Trophoblast cell (in vitro differentiated cells and primary cell): ENCODE results near the gene TRIM29.

Experiments used
- DNase-seq, 2 donors: peaks; one replicate each; pipeline ENCODE4 v3.0.0-alpha.2; 2016
- H2AFZ ChIP-seq: 2 replicates; pipeline ENCODE4 v1.6.1; 2013; ENCODE audit warnings: low read length, moderate library complexity, mild to moderate bottlenecking; ENCODE audit not compliant: insufficient read depth, poor library complexity
- H2AK5ac ChIP-seq: 2 replicates; pipeline ENCODE4 v1.6.1; 2013; ENCODE audit warnings: mild to moderate bottlenecking, low read length
- H2BK120ac ChIP-seq: 2 replicates; pipeline ENCODE4 v1.6.1; 2013; ENCODE audit warnings: low read length, mild to moderate bottlenecking, moderate library complexity; ENCODE audit not compliant: insufficient read depth, poor library complexity
- H2BK12ac ChIP-seq: 2 replicates; pipeline ENCODE4 v1.6.1; 2013; ENCODE audit warnings: mild to moderate bottlenecking, low read length, moderate library complexity
- H2BK5ac ChIP-seq: 2 replicates; pipeline ENCODE4 v1.6.1; 2013; ENCODE audit warnings: low read length, low read depth, moderate library complexity, mild to moderate bottlenecking; ENCODE audit not compliant: poor library complexity
- H3K14ac ChIP-seq: 2 replicates; pipeline ENCODE4 v1.6.1; 2013; ENCODE audit warnings: mild to moderate bottlenecking, low read length
- H3K18ac ChIP-seq: 2 replicates; pipeline ENCODE4 v1.6.1; 2013; ENCODE audit warnings: mild to moderate bottlenecking, low read length
- H3K23ac ChIP-seq: 2 replicates; pipeline ENCODE4 v1.6.1; 2013; ENCODE audit warnings: low read length
- H3K27ac ChIP-seq: 2 replicates; pipeline ENCODE4 v1.5.1; 2013; ENCODE audit warnings: low read depth, mild to moderate bottlenecking, inconsistent platforms, low read length, moderate library complexity
- H3K27me3 ChIP-seq: 2 replicates; pipeline ENCODE4 v1.6.1; 2013; ENCODE audit warnings: inconsistent platforms, mild to moderate bottlenecking, low read length, moderate library complexity; ENCODE audit not compliant: insufficient read depth
- H3K36me3 ChIP-seq, 2 experiments: 1 replicate in 1 of 2; 2 replicates in 1 of 2; pipeline ENCODE4 v1.6.1; 2013; ENCODE audit warnings: low read length in 2 of 2, mild to moderate bottlenecking in 2 of 2, moderate library complexity in 1 of 2; ENCODE audit not compliant: insufficient read depth in 2 of 2, control insufficient read depth in 1 of 2
- H3K4ac ChIP-seq: 2 replicates; pipeline ENCODE4 v1.6.1; 2013; ENCODE audit warnings: low read depth, mild to moderate bottlenecking, low read length, moderate library complexity
- H3K4me1 ChIP-seq, 2 experiments: 1 replicate in 1 of 2; 2 replicates in 1 of 2; pipeline ENCODE4 v1.6.1; 2013; ENCODE audit warnings: low read length in 2 of 2, mild to moderate bottlenecking in 2 of 2, moderate library complexity in 1 of 2; ENCODE audit not compliant: insufficient read depth in 2 of 2, control insufficient read depth in 1 of 2
- H3K4me2 ChIP-seq: 2 replicates; pipeline ENCODE4 v1.6.1; 2013; ENCODE audit warnings: inconsistent platforms, mild to moderate bottlenecking, low read length, moderate library complexity
- H3K4me3 ChIP-seq: 2 replicates; pipeline ENCODE4 v1.5.1; 2013; ENCODE audit warnings: mild to moderate bottlenecking, low read depth, low read length, inconsistent platforms
- H3K79me1 ChIP-seq: one replicate; pipeline ENCODE4 v1.6.1; 2013; ENCODE audit warnings: low read length
- H3K79me2 ChIP-seq: 2 replicates; pipeline ENCODE4 v1.6.1; 2013; ENCODE audit warnings: low read length, mild to moderate bottlenecking; ENCODE audit not compliant: control insufficient read depth, insufficient read depth, poor library complexity
- H3K9ac ChIP-seq: 2 replicates; pipeline ENCODE4 v1.6.1; 2013; ENCODE audit warnings: mild to moderate bottlenecking, low read length
- H3K9me3 ChIP-seq: 2 replicates; pipeline ENCODE4 v1.6.1; 2013; ENCODE audit warnings: low read depth, mild to moderate bottlenecking, control low read depth, inconsistent platforms, low read length; ENCODE audit not compliant: insufficient read depth
- H4K12ac ChIP-seq: 2 replicates; pipeline ENCODE4 v1.6.1; 2013; ENCODE audit warnings: low read depth, mild to moderate bottlenecking, low read length, moderate library complexity
- H4K8ac ChIP-seq: 2 replicates; pipeline ENCODE4 v1.6.1; 2013; ENCODE audit warnings: low read depth, mild to moderate bottlenecking, low read length, moderate library complexity
- H4K91ac ChIP-seq: one replicate; pipeline ENCODE4 v1.6.1; 2013; ENCODE audit warnings: low read depth, mild to moderate bottlenecking, low read length, moderate library complexity
- WGBS: extraction: QIAGEN DNeasy Blood & Tissue Kit; methylation state at CpG from one replicate; pipeline ENCODE4 v1.1.7; 2013; ENCODE audit warnings: missing lambda C conversion rate; ENCODE audit not compliant: insufficient read length, insufficient coverage; ENCODE audit errors: extremely low coverage; 5-methylcytosine and 5-hydroxymethylcytosine counted together

TRIM29 gene

DNA sequence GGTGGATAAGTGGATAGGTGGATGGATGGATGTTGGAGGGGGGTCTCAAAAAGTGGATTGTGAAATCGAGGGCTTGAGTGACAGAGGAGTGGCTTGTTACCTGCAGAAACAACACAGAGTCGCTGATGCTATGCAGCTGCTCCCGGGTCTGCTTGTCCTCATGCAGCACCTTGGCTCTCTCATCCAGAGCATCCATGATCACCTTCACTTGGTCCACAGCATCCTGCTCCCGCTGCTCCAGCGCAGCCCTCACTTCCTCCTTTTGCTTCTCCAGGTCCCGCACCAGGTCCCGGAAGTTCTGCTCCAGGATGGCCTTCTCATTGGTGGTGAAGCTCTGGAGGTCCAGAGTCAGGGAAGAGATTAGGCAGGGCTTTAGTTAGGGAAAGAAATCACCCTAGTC is 10.7 kb downstream of the TRIM29 start:
- Histone ChIP-seq H3K79me1 (no peaks in the 10 kb centered on the region), H3K14ac (no peak overlapping the region), H3K27me3 (no peaks in the 10 kb centered on the region), H3K4ac (no peak overlapping the region), H3K27ac (no peak overlapping the region), H3K4me3 (no peak overlapping the region), H3K4me2 (no peak overlapping the region), H3K79me2 (no peaks in the 10 kb centered on the region), H2BK5ac (no peak overlapping the region), H2AK5ac (no peak overlapping the region), H2BK120ac (no peak overlapping the region), H3K9ac (no peak overlapping the region), H3K36me3 (no peaks in the 10 kb centered on the region), H3K18ac (no peak overlapping the region), H3K4me1 (peaks cover 0 to 4% of the 10 kb centered on the region in 2 experiments), H4K91ac (no peak overlapping the region), H2BK12ac (no peak overlapping the region), H2AFZ (no peak overlapping the region), H4K8ac (no peak overlapping the region), H3K23ac (no peak overlapping the region), H3K9me3 (peaks cover 4% of the 10 kb centered on the region), H4K12ac (no peak overlapping the region)
- DNase-seq = no peak
- no CpG with 5 or more reads among the region's 7 CpGs for WGBS

DNA sequence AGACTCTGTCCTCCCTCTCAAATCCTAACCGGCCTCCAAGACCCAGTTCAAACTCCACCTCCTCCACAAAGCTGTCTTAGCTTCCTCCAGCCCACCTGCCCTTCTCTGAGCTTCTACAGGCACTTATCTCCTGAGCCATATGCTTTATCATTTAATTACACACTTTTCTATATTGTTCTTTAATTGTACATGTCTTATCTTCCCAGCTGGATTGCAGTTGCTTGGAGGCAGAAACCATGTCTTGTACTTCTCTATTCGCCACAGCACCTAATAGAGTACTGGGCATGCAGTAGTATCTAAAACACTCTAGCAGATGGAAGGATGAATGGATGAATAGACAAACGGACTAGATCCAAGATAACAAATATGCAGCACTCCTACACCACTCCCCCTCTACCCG is 11.3 kb downstream of the TRIM29 start:
- no peak for DNase-seq
- Histone ChIP-seq H3K4ac (no peak overlapping the region), H2BK120ac (no peak overlapping the region), H3K79me1 (no peaks in the 10 kb centered on the region), H2BK12ac (no peak overlapping the region), H3K23ac (no peak overlapping the region), H2AK5ac (no peak overlapping the region), H3K14ac (no peak overlapping the region), H3K4me1 (peaks cover 0 to 5% of the 10 kb centered on the region in 2 experiments), H2BK5ac (no peak overlapping the region), H3K9me3 (peaks cover 4% of the 10 kb centered on the region), H3K9ac (no peak overlapping the region), H4K8ac (no peak overlapping the region), H3K27me3 (no peaks in the 10 kb centered on the region), H3K4me2 (no peak overlapping the region), H4K91ac (no peak overlapping the region), H3K27ac (no peak overlapping the region), H3K36me3 (no peaks in the 10 kb centered on the region), H3K4me3 (no peak overlapping the region), H4K12ac (no peak overlapping the region), H3K79me2 (no peaks in the 10 kb centered on the region), H3K18ac (no peak overlapping the region), H2AFZ (no peak overlapping the region)
- no CpG with 5 or more reads among the region's 4 CpGs for WGBS

DNA sequence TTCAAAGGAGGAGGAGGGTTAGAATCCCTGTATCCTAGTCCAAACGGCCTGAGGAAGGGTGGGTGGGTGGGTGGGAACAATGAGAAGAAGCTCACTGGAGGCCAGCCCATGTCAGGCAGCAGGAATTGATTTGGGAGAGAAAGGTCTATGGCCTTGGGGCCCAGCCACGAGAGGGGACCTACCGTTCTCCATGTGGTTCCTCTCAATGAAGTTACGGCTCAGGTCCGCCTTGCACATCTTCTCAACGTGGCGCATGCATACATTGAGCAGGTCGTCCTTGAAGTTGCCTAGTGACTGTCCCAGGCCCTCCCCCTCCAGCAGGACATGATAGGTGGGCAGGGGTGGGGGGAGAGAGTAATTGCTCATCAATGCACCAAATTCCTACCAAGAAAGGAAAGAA is 12.4 kb downstream of the TRIM29 start:
- Histone ChIP-seq H3K4me1 (peaks cover 0 to 5% of the 10 kb centered on the region in 2 experiments), H3K14ac (no peak overlapping the region), H3K23ac (no peak overlapping the region), H4K91ac (no peak overlapping the region), H3K79me2 (no peaks in the 10 kb centered on the region), H2AK5ac (no peak overlapping the region), H3K27me3 (no peaks in the 10 kb centered on the region), H3K4me2 (no peak overlapping the region), H3K27ac (no peak overlapping the region), H2BK5ac (no peak overlapping the region), H3K9ac (no peak overlapping the region), H3K36me3 (no peaks in the 10 kb centered on the region), H3K4me3 (no peak overlapping the region), H3K79me1 (no peaks in the 10 kb centered on the region), H2BK120ac (no peak overlapping the region), H3K4ac (no peak overlapping the region), H2BK12ac (no peak overlapping the region), H3K18ac (no peak overlapping the region), H4K12ac (no peak overlapping the region), H4K8ac (no peak overlapping the region), H2AFZ (no peak overlapping the region), H3K9me3 (peaks cover 2% of the 10 kb centered on the region)
- DNase-seq = no peak
- no CpG with 5 or more reads among the region's 8 CpGs for WGBS

DNA sequence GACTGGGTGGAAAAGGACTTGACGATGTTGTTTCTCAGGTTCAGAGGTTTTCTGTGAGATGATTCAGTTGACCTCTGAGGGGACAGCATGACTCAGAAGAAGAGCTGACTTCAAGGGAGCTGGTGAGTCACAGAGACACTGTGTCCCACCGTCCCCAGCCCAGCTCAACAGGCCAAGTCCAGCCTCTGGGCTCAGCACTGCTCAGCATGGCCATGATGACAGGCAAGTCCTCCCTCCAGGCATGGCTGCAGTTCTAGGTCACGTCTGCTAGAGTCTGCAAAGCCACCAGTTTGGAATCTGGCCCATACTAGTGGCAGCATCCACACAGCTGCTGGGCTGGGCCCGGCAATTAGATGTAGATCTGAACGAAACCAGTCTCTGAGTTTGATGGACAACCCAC is 12.9 kb downstream of the TRIM29 start:
- WGBS = no CpG with 5 or more reads among the region's 5 CpGs
- no peak overlapping the region for H3K23ac ChIP-seq
- no peak overlapping the region for H2BK12ac ChIP-seq
- no peak overlapping the region for H3K14ac ChIP-seq
- no peaks in the 10 kb centered on the region for H3K27me3 ChIP-seq
- no peak overlapping the region for H2BK5ac ChIP-seq
- no peak overlapping the region for H3K4me3 ChIP-seq
- peaks cover 2% of the 10 kb centered on the region for H3K9me3 ChIP-seq
- H2AK5ac ChIP-seq = no peak overlapping the region
- H2BK120ac ChIP-seq = no peak overlapping the region
- H4K91ac ChIP-seq = no peak overlapping the region
- H3K79me2 ChIP-seq = no peaks in the 10 kb centered on the region
- no peak overlapping the region for H3K9ac ChIP-seq
- no peak overlapping the region for H4K12ac ChIP-seq
- H3K4ac ChIP-seq = no peak overlapping the region
- no peak overlapping the region for H3K18ac ChIP-seq
- H4K8ac ChIP-seq = no peak overlapping the region
- peaks cover 0 to 5% of the 10 kb centered on the region in 2 experiments for H3K4me1 ChIP-seq
- H3K36me3 ChIP-seq = no peaks in the 10 kb centered on the region
- H3K4me2 ChIP-seq = no peak overlapping the region
- H3K79me1 ChIP-seq = no peaks in the 10 kb centered on the region
- no peak overlapping the region for H2AFZ ChIP-seq
- no peak overlapping the region for H3K27ac ChIP-seq
- peak; percentile 83 to 86 for DNase-seq
